Loucy (cell line): ENCODE measurements around the gene ABL2.
"Not testable (repeated sequence)": the region's sequence is repeated elsewhere in the genome, so short reads cannot be mapped to it uniquely, and the experiment has no call there.

Source experiments
- H2AFZ ChIP-seq: fragments of 200-600 bp; sonication (generic); 2 replicates; pipeline ENCODE4 v1.6.0; 2016; ENCODE audit warnings: antibody characterized with exemption, mild to moderate bottlenecking, low read length, moderate library complexity
- H3F3A ChIP-seq: fragments of 200-600 bp; 2 replicates; pipeline ENCODE4 v1.6.0; 2016; ENCODE audit warnings: antibody characterized with exemption, low read depth, mild to moderate bottlenecking
- H3K27me3 ChIP-seq: fragments of 200-600 bp; sonication (generic); 2 replicates; pipeline ENCODE4 v1.6.1; 2014; ENCODE audit warnings: low read length, mild to moderate bottlenecking; ENCODE audit not compliant: insufficient read depth, poor library complexity, severe bottlenecking
- H3K36me3 ChIP-seq: fragments of 200-600 bp; sonication (generic); 2 replicates; pipeline ENCODE4 v1.6.1; 2016; ENCODE audit warnings: low read length; ENCODE audit not compliant: insufficient read depth
- H3K4me1 ChIP-seq: fragments of 200-600 bp; sonication (generic); 2 replicates; pipeline ENCODE4 v1.5.1; 2014; ENCODE audit warnings: low read length, mild to moderate bottlenecking; ENCODE audit not compliant: insufficient read depth, poor library complexity, severe bottlenecking
- H3K4me2 ChIP-seq: fragments of 200-600 bp; sonication (generic); 2 replicates; pipeline ENCODE4 v1.6.0; 2014; ENCODE audit warnings: antibody characterized with exemption, low read length, low read depth, mild to moderate bottlenecking; ENCODE audit not compliant: poor library complexity, severe bottlenecking
- H3K4me3 ChIP-seq: fragments of 200-600 bp; sonication (generic); 2 replicates; pipeline ENCODE4 v1.5.1; 2014; ENCODE audit warnings: low read length, mild to moderate bottlenecking, mixed read lengths; ENCODE audit not compliant: poor library complexity, severe bottlenecking
- H3K79me2 ChIP-seq: fragments of 200-600 bp; sonication (generic); 2 replicates; pipeline ENCODE4 v1.6.1; 2014; ENCODE audit warnings: low read length; ENCODE audit not compliant: insufficient read depth
- H3K9ac ChIP-seq: fragments of 200-600 bp; sonication (generic); 2 replicates; pipeline ENCODE4 v1.6.0; 2014; ENCODE audit warnings: mild to moderate bottlenecking, low read depth, low read length, moderate library complexity; ENCODE audit not compliant: poor library complexity, severe bottlenecking
- H3K9me2 ChIP-seq: fragments of 200-600 bp; sonication (generic); replicated peaks from 2 replicates; pipeline ENCODE4 v1.6.1; 2016; ENCODE audit warnings: low read depth, low read length, mixed read lengths
- H3K9me3 ChIP-seq: fragments of 200-600 bp; sonication (generic); 2 replicates; pipeline ENCODE4 v1.6.1; 2014; ENCODE audit warnings: mild to moderate bottlenecking, antibody characterized with exemption, low read length, low read depth; ENCODE audit not compliant: insufficient read depth
- H4K20me1 ChIP-seq: fragments of 200-600 bp; sonication (generic); 2 replicates; pipeline ENCODE4 v1.6.0; 2014; ENCODE audit warnings: antibody characterized with exemption, low read length, mild to moderate bottlenecking; ENCODE audit not compliant: insufficient read depth, poor library complexity, severe bottlenecking
- CTCF ChIP-seq: fragments of 200-600 bp; sonication (generic); conservative IDR thresholded peaks from 2 replicates; pipeline ENCODE4 v1.5.1; 2014; ENCODE audit warnings: mild to moderate bottlenecking, antibody characterized with exemption, low read length
- EZH2phosphoT487 ChIP-seq: fragments of 200-600 bp; IDR thresholded peaks from 2 replicates; pipeline ENCODE4 v1.6.1; 2018; ENCODE audit warnings: antibody characterized with exemption, mild to moderate bottlenecking, moderate library complexity, borderline replicate concordance

ABL2 gene

GRCh38 chr1:179217943-179218507 is 11.5 kb downstream of the ABL2 start:
- peaks cover 8% of the 10 kb centered on the region; the same call in 1 of the 2 replicates for H3K36me3 ChIP-seq
- no peaks in the 10 kb centered on the region for H3K9me3 ChIP-seq
- H4K20me1 ChIP-seq: peaks cover 5% of the 10 kb centered on the region
- H3K4me1 ChIP-seq: no peaks in the 10 kb centered on the region
- H3K9ac ChIP-seq: no peak overlapping the region
- no peaks in the 10 kb centered on the region for H3F3A ChIP-seq
- H2AFZ ChIP-seq: no peak overlapping the region
- no peaks in the 10 kb centered on the region for H3K9me2 ChIP-seq
- H3K27me3 ChIP-seq: no peaks in the 10 kb centered on the region
- no peak for TF ChIP-seq CTCF
- TF ChIP-seq EZH2phosphoT487: no peak
- H3K79me2 ChIP-seq: peaks cover 49% of the 10 kb centered on the region
- H3K4me3 ChIP-seq: no peak overlapping the region
- no peak overlapping the region for H3K4me2 ChIP-seq

DNA sequence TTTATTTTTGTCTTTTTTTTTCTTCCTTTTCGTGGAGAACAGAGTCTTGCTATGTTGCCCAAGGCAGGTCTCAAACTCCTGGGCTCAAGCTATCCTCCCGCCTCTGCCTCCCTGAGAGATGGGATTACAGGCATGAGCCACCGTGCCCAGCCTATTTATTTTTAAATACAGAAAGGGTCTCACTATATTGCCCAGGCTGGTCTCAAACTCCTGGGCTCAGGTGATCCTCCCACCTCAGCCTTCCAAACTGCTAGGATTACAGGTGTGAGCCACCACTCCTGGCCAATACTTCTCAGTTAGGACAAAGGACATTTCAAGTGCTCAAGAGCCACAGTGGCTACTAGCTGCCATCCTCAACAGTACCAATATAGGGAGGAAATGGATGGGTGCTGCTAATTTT is 16.2 kb downstream of the ABL2 start:
- H3K9me2 ChIP-seq, H3F3A ChIP-seq, H3K9me3 ChIP-seq, H3K9ac ChIP-seq, H3K4me3 ChIP-seq, H3K27me3 ChIP-seq, H4K20me1 ChIP-seq, H2AFZ ChIP-seq, H3K4me1 ChIP-seq, H3K36me3 ChIP-seq, H3K4me2 ChIP-seq: not testable (repeated sequence)
- H3K79me2 ChIP-seq: peaks cover 49% of the 10 kb centered on the region

DNA sequence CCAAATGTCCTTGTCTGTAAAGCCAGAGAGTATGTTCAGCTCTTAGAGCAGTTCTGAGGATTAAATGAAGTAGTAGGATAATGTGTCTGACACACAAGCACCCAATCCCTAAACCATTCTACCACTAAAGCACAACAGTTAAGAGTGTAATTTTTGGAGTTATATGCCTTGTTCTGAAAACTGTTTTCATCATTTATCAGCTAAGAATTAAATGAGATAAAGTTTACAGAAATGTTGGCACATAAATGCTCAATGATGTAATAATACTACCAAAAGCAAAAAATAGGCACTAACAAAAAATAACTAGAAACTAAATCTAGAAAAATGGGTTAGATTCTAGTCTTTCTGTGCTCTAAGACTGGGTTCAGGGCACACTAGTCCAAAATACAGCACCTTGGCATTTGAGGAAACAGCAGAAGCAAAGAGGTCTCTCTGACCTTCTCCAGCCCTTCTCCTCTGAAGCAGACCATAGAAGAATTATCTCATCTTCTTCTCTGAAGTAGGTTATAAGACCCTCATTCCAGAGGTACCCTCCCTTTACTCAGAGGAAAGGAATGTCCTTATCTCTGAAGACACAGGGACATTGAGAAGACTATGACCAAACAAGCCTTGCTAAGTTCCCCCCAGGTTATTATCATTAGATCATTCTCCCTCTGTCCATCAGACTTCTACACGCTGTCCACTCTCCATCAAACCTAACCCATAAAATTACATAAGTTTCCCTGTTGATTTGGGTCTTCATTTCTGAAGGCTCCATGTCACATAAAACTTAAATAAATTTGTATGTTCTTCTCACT is 20.6 kb downstream of the ABL2 start:
- no peaks in the 10 kb centered on the region for H3K36me3 ChIP-seq
- no peak overlapping the region for H3K4me2 ChIP-seq
- no peaks in the 10 kb centered on the region for H3F3A ChIP-seq
- H3K9me3 ChIP-seq: no peaks in the 10 kb centered on the region
- H2AFZ ChIP-seq: no peak overlapping the region
- H3K4me3 ChIP-seq: no peak overlapping the region
- peaks cover 3% of the 10 kb centered on the region for H3K4me1 ChIP-seq
- H3K79me2 ChIP-seq: peaks cover 62% of the 10 kb centered on the region
- TF ChIP-seq EZH2phosphoT487: no peak
- no peak for TF ChIP-seq CTCF
- H4K20me1 ChIP-seq: peaks cover 3% of the 10 kb centered on the region
- no peaks in the 10 kb centered on the region for H3K9me2 ChIP-seq
- no peaks in the 10 kb centered on the region for H3K27me3 ChIP-seq
- H3K9ac ChIP-seq: no peak overlapping the region
